B cell (primary cell): ENCODE data around the gene KLK7. TPM values are rescaled to one million over a fixed set of nuclear protein-coding genes. Genes with fewer than 3 reads are reported as not detected.

Experiments used
- ATAC-seq: fragments of 200-7000 bp; cut with Tn5 transposase; one replicate; pipeline ENCODE4 v1.10.0; 2021; ENCODE audit warnings: low read depth, mild to moderate bottlenecking, moderate number of reproducible peaks, moderate library complexity
- CTCF ChIA-PET: fragments of 350-600 bp; sonication (Branson Sonifier 250); formaldehyde crosslinking; loops from one replicate; lab custom pipeline; 2021; ENCODE audit warnings: antibody characterized with exemption, inconsistent platforms; lab: Charles Lee
- POLR2A ChIA-PET: fragments of 350-600 bp; sonication (Branson Sonifier 250); formaldehyde crosslinking; loops from one replicate; lab custom pipeline; 2021; ENCODE audit warnings: antibody characterized with exemption; lab: Charles Lee
- DNase-seq: peaks from one replicate; pipeline ENCODE4 v3.0.0; 2013
- H2AFZ ChIP-seq: 2 replicates; pipeline ENCODE4 v1.6.1; 2012; ENCODE audit warnings: mild to moderate bottlenecking, low read depth, low read length; ENCODE audit not compliant: insufficient read depth, poor library complexity, severe bottlenecking
- H3K27ac ChIP-seq, 2 donors: 1 replicate in 1 of 2; 2 replicates in 1 of 2; pipeline ENCODE4 v1.5.1; 2012 to 2013; ENCODE audit warnings: low read length in 2 of 2, mild to moderate bottlenecking in 2 of 2, moderate library complexity in 1 of 2
- H3K27me3 ChIP-seq, 4 experiments: fragments of 200-600 bp in 1 of 4; sonication (generic) in 1 of 4; replicated peaks in 1 of 4; 1 replicate in 2 of 4; 2 replicates in 2 of 4; pipeline versions ENCODE4 v1.6.1 to v1.7.0; 2013 to 2016; ENCODE audit warnings: low read length in 3 of 4, mild to moderate bottlenecking in 2 of 4, mixed read lengths in 1 of 4, moderate library complexity in 1 of 4; ENCODE audit not compliant: insufficient read depth in 4 of 4, control insufficient read depth in 3 of 4; ENCODE audit errors: control extremely low read depth in 1 of 4
- H3K36me3 ChIP-seq, 2 experiments: replicated peaks in 1 of 2; 1 replicate in 1 of 2; 2 replicates in 1 of 2; pipeline versions ENCODE4 v1.6.1 to v1.7.1; 2013; ENCODE audit warnings: low read length in 1 of 2; ENCODE audit not compliant: insufficient read depth in 2 of 2, control insufficient read depth in 1 of 2; ENCODE audit errors: control extremely low read depth in 1 of 2, extremely low read depth in 1 of 2
- H3K4me1 ChIP-seq, 2 donors: fragments of 200-600 bp in 1 of 2; sonication (generic) in 1 of 2; 1 replicate in 1 of 2; 2 replicates in 1 of 2; pipeline versions ENCODE4 v1.5.1 to v1.6.1; 2013 to 2017; ENCODE audit warnings: low read length in 2 of 2; ENCODE audit not compliant: control insufficient read depth in 2 of 2, insufficient read depth in 2 of 2
- H3K4me2 ChIP-seq: replicated peaks from 2 replicates; pipeline ENCODE3; 2012; ENCODE audit warnings: mild to moderate bottlenecking, low read depth, low read length; ENCODE audit not compliant: poor library complexity, severe bottlenecking
- H3K4me3 ChIP-seq, 5 experiments: fragments of 200-600 bp in 1 of 5; sonication (generic) in 1 of 5; 1 replicate in 3 of 5; 2 replicates in 2 of 5; pipeline versions ENCODE4 v1.5.1 to v1.7.0; 2011 to 2016; ENCODE audit warnings: low read length in 4 of 5, mild to moderate bottlenecking in 4 of 5, low read depth in 2 of 5, control low read depth in 1 of 5, moderate library complexity in 1 of 5; ENCODE audit not compliant: insufficient read depth in 1 of 5; ENCODE audit errors: control extremely low read depth in 1 of 5, extremely low read depth in 1 of 5
- H3K79me2 ChIP-seq: fragments of 200-600 bp; sonication (generic); one replicate; pipeline ENCODE4 v1.6.0; 2016; ENCODE audit warnings: low read length; ENCODE audit not compliant: control insufficient read depth, insufficient read depth
- H3K9ac ChIP-seq: fragments of 200-600 bp; sonication (generic); 2 replicates; pipeline ENCODE4 v1.6.1; 2017; ENCODE audit warnings: mild to moderate bottlenecking, low read length, moderate library complexity
- H3K9me3 ChIP-seq, 3 donors: one replicate each; pipeline versions ENCODE4 v1.6.1 to v1.7.1; 2013; ENCODE audit warnings: low read length in 2 of 3; ENCODE audit not compliant: control insufficient read depth in 2 of 3, insufficient read depth in 1 of 3; ENCODE audit errors: control extremely low read depth in 1 of 3
- H4K20me1 ChIP-seq: 2 replicates; pipeline ENCODE4 v1.6.0; 2012; ENCODE audit warnings: mild to moderate bottlenecking, low read length; ENCODE audit not compliant: insufficient read depth, control insufficient read depth, poor library complexity, severe bottlenecking
- H3K27ac Mint-ChIP-seq: one replicate; pipeline ENCODE4 v1.8.0; 2021; ENCODE audit warnings: mixed read lengths
- H3K27me3 Mint-ChIP-seq: one replicate; pipeline ENCODE4 v1.8.0; 2021; ENCODE audit warnings: mixed read lengths
- H3K4me1 Mint-ChIP-seq: one replicate; pipeline ENCODE4 v1.8.0; 2021; ENCODE audit warnings: mixed read lengths
- H3K4me3 Mint-ChIP-seq: one replicate; pipeline ENCODE4 v1.8.0; 2021; ENCODE audit warnings: mixed read lengths
- H3K9me3 Mint-ChIP-seq: one replicate; pipeline ENCODE4 v1.8.0; 2022; ENCODE audit warnings: mixed read lengths; ENCODE audit not compliant: insufficient read depth
- EZH2 ChIP-seq: IDR thresholded peaks from 2 replicates; pipeline ENCODE4 v1.6.1; 2012; ENCODE audit warnings: borderline replicate concordance, low read depth, mild to moderate bottlenecking, moderate library complexity, low read length; ENCODE audit not compliant: insufficient read depth, poor library complexity, severe bottlenecking
- WGBS: methylation state at CpG from one replicate; pipeline ENCODE4 v1.1.5; 2013; ENCODE audit warnings: missing lambda C conversion rate; ENCODE audit not compliant: insufficient coverage; 5-methylcytosine and 5-hydroxymethylcytosine counted together
- intact Hi-C: fragments of 100-400 bp; cut with micrococcal nuclease; formaldehyde crosslinking; loops from one replicate; pipeline ENCODE4 v1.10.0; 2022
- polyA plus RNA-seq: library from polyadenylated mRNA; depleted of rRNA; stranded (reverse); fragments of >200 nt; gene quantifications from 2 replicates; pipeline ENCODE4 v1.2.3, GENCODE V29; 2012
- total RNA-seq, 2 donors: library from RNA; stranded (reverse); fragments of 120-200 nt in 1 of 2; gene quantifications; 1 replicate in 1 of 2; 2 replicates in 1 of 2; pipeline versions ENCODE4 v1.2.3 to v1.2.4, GENCODE V29; 2013 to 2022
- TF ChIP-seq, protein P1 (sequence below): fragments of 200-600 bp; IDR thresholded peaks from one replicate; pipeline ENCODE4 v1.8.0; 2022; ENCODE audit warnings: antibody characterized with exemption, mild to moderate bottlenecking

The KLK7 gene
- total and polyA plus RNA-seq, 2 donors (not counting 1 experiment from before 2014, with no cell fraction given): not detected

DNA sequence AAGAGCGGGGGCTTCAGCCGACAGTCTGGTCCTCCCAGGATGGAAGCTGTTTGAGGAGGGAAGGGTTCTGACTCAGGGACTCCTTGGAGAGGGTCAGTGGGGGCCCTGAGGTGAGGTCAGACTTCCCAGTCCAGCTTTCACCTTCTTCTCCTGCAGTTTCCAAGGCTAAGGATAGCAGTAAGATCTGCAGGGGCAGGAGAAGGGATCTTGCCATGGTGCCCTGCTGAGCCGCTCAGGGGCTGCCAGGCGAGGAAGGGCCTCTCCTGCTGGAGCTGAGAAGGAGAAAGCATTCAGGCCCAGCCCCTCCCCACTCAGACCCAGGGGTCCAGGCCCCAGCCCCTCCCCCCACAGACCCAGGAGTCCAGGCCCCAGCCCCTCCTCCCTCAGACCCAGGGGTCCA is 1.5 kb downstream of the KLK7 start:
- Histone ChIP-seq H3K4me1 (no peaks in the 10 kb centered on the region), H3K27ac (no peak overlapping the region), H3K4me3 (no peak overlapping the region), H3K4me2 (no peak overlapping the region), H3K79me2 (no peaks in the 10 kb centered on the region), H3K36me3 (no peaks in the 10 kb centered on the region), H3K9ac (no peak overlapping the region), H2AFZ (no peak overlapping the region), H3K9me3 (peaks cover 0 to 3% (median 0%) of the 10 kb centered on the region in 3 donors), H3K27me3 (peaks cover 0 to 16% (median 0%) of the 10 kb centered on the region in 4 experiments), H4K20me1 (no peaks in the 10 kb centered on the region)
- WGBS: 91% methylated on average over 2 of the region's 4 CpGs
- Mint-ChIP-seq H3K4me3 (no peak overlapping the region), H3K27ac (no peak overlapping the region), H3K4me1 (no peaks in the 10 kb centered on the region), H3K27me3 (peaks cover 59% of the 10 kb centered on the region), H3K9me3 (peaks cover 4% of the 10 kb centered on the region)
- intact Hi-C loops: no loop called here
- no peak for ATAC-seq
- ChIA-PET CTCF (no interaction called here), POLR2A (no interaction called here)
- DNase-seq: no peak
- no peak for TF ChIP-seq EZH2
- TF ChIP-seq, protein P1, sequence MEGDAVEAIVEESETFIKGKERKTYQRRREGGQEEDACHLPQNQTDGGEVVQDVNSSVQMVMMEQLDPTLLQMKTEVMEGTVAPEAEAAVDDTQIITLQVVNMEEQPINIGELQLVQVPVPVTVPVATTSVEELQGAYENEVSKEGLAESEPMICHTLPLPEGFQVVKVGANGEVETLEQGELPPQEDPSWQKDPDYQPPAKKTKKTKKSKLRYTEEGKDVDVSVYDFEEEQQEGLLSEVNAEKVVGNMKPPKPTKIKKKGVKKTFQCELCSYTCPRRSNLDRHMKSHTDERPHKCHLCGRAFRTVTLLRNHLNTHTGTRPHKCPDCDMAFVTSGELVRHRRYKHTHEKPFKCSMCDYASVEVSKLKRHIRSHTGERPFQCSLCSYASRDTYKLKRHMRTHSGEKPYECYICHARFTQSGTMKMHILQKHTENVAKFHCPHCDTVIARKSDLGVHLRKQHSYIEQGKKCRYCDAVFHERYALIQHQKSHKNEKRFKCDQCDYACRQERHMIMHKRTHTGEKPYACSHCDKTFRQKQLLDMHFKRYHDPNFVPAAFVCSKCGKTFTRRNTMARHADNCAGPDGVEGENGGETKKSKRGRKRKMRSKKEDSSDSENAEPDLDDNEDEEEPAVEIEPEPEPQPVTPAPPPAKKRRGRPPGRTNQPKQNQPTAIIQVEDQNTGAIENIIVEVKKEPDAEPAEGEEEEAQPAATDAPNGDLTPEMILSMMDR: no peak

DNA sequence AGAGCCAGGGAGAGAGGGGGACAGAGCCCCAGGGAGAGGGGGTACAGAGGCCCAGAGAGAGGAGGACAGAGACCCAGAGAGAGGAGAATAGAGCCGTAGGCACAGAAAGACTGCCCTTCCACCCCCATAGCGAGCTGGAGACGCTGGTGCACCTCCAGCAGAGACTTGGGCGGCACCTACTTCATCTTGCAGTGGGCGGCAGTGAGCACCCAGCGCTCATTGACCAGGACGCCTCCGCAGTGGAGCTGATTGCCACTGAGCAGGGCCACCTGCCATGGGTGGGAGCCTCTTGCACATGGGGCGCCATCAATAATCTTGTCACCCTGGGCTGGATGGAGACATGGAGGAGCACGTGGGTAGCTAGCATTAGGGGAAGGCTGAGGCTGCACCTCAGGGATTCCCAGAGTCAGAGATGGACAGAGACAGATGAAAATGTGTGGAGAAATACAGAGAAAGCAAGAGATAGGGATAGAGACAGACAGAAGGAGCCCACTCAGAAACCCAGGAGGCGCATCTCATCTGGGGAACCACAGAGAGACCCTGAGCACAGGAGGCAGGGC is 2.0 kb downstream of the KLK7 start:
- H3K4me1 ChIP-seq: no peaks in the 10 kb centered on the region
- Mint-ChIP-seq H3K27ac (no peak overlapping the region), H3K4me1 (no peaks in the 10 kb centered on the region), H3K27me3 (peaks cover 62% of the 10 kb centered on the region), H3K4me3 (no peak overlapping the region), H3K9me3 (peaks cover 4% of the 10 kb centered on the region)
- POLR2A ChIA-PET: no interaction called here
- CTCF ChIA-PET: no interaction called here
- H3K79me2 ChIP-seq: no peaks in the 10 kb centered on the region
- intact Hi-C loops: no loop called here
- no peak overlapping the region for H3K9ac ChIP-seq
- no peak for TF ChIP-seq EZH2
- TF ChIP-seq, protein P1: no peak
- H2AFZ ChIP-seq: no peak overlapping the region
- no peak overlapping the region for H3K4me3 ChIP-seq
- H3K27me3 ChIP-seq: peaks cover 0 to 16% (median 0%) of the 10 kb centered on the region in 4 experiments
- 68% methylated on average over 10 of the region's 11 CpGs for WGBS
- peaks cover 0 to 6% (median 0%) of the 10 kb centered on the region in 3 donors for H3K9me3 ChIP-seq
- no peak for ATAC-seq
- H3K36me3 ChIP-seq: no peaks in the 10 kb centered on the region
- H4K20me1 ChIP-seq: no peaks in the 10 kb centered on the region
- H3K27ac ChIP-seq: no peak overlapping the region
- no peak overlapping the region for H3K4me2 ChIP-seq
- DNase-seq: no peak
